ENCODE results near the gene ELMO3. TPM values are rescaled to one million over a fixed set of nuclear protein-coding genes. Genes with fewer than 3 reads are reported as not detected.

The ELMO3 gene
- total and polyA plus RNA-seq, 2 of the 13 experiments (the other 11 are each of a cell fraction or from before 2014, with no cell fraction given): 2.6 to 4.0 TPM

DNA sequence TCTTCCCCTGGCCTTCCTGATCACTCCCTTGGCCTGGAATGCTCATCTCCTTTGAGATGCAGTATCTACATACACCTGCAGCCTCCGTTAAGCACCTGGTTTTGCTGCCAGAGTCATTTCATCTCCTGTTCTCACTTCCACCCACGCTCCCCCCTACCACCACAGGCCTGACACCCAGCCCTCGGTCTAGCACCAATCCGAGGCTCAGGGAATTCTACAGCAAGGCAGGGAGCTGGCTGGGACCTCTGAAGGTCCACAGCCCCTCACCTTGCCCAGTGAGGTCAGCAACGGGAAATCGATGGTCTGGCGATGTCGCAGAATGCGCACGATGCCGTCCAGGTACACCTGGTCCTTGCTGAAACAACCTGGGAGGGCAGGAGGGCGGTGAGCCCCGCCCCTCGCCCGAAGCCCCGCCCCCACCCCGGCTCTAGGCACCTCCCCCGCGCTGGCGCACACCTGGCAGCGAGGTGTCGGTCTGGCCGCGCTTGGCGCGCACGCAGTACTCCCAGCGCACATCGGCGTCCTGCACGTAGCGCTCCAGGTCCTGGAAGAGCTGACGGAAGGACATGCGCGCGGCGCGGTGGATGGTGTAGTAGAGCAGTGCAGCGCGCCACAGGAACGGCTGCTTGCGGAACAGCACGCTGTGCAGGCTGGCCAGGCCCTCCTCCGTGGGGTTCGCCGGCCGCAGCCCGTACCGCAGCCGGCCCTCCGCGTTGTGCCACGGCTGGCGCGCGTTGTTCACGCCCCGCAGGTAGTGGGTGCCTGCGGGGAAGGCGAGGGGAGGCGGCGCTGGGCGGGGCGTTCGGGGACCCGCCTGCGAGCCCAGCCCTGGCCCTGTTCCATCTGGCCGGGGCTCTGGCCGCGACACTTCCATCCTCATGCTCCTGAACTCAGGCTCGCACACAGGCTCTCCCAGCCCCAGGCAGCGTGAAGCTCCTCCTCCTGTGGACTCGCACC lies 20.9 kb upstream of the ELMO3 start (continued):
- peak; percentile 67; the same call in 1 of the 2 replicates for TF ChIP-seq EEA1 (CRISPR knock-in tag; IDR thresholded peaks at IDR 0.05; ENCODE audit: borderline replicate concordance)
- TF ChIP-seq ZFP36L2 (CRISPR knock-in tag; IDR thresholded peaks at IDR 0.05): no peak
- TF ChIP-seq SMAD9 (CRISPR knock-in tag; IDR thresholded peaks at IDR 0.05): no peak
- TF ChIP-seq ZSCAN22 (CRISPR knock-in tag; IDR thresholded peaks at IDR 0.05): no peak
- TF ChIP-seq ELF4 (CRISPR knock-in tag; IDR thresholded peaks at IDR 0.05; ENCODE audit: borderline replicate concordance): no peak
- TF ChIP-seq, protein P1, sequence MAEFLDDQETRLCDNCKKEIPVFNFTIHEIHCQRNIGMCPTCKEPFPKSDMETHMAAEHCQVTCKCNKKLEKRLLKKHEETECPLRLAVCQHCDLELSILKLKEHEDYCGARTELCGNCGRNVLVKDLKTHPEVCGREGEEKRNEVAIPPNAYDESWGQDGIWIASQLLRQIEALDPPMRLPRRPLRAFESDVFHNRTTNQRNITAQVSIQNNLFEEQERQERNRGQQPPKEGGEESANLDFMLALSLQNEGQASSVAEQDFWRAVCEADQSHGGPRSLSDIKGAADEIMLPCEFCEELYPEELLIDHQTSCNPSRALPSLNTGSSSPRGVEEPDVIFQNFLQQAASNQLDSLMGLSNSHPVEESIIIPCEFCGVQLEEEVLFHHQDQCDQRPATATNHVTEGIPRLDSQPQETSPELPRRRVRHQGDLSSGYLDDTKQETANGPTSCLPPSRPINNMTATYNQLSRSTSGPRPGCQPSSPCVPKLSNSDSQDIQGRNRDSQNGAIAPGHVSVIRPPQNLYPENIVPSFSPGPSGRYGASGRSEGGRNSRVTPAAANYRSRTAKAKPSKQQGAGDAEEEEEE (CRISPR knock-in tag; IDR thresholded peaks at IDR 0.05; ENCODE audit: borderline replicate concordance): no peak
- 0 out of 2 replicates have a peak, but pooled peaks have one; percentile 42 for TF ChIP-seq ZNF12 (CRISPR knock-in tag; IDR thresholded peaks at IDR 0.05)
- TF ChIP-seq, protein P2, sequence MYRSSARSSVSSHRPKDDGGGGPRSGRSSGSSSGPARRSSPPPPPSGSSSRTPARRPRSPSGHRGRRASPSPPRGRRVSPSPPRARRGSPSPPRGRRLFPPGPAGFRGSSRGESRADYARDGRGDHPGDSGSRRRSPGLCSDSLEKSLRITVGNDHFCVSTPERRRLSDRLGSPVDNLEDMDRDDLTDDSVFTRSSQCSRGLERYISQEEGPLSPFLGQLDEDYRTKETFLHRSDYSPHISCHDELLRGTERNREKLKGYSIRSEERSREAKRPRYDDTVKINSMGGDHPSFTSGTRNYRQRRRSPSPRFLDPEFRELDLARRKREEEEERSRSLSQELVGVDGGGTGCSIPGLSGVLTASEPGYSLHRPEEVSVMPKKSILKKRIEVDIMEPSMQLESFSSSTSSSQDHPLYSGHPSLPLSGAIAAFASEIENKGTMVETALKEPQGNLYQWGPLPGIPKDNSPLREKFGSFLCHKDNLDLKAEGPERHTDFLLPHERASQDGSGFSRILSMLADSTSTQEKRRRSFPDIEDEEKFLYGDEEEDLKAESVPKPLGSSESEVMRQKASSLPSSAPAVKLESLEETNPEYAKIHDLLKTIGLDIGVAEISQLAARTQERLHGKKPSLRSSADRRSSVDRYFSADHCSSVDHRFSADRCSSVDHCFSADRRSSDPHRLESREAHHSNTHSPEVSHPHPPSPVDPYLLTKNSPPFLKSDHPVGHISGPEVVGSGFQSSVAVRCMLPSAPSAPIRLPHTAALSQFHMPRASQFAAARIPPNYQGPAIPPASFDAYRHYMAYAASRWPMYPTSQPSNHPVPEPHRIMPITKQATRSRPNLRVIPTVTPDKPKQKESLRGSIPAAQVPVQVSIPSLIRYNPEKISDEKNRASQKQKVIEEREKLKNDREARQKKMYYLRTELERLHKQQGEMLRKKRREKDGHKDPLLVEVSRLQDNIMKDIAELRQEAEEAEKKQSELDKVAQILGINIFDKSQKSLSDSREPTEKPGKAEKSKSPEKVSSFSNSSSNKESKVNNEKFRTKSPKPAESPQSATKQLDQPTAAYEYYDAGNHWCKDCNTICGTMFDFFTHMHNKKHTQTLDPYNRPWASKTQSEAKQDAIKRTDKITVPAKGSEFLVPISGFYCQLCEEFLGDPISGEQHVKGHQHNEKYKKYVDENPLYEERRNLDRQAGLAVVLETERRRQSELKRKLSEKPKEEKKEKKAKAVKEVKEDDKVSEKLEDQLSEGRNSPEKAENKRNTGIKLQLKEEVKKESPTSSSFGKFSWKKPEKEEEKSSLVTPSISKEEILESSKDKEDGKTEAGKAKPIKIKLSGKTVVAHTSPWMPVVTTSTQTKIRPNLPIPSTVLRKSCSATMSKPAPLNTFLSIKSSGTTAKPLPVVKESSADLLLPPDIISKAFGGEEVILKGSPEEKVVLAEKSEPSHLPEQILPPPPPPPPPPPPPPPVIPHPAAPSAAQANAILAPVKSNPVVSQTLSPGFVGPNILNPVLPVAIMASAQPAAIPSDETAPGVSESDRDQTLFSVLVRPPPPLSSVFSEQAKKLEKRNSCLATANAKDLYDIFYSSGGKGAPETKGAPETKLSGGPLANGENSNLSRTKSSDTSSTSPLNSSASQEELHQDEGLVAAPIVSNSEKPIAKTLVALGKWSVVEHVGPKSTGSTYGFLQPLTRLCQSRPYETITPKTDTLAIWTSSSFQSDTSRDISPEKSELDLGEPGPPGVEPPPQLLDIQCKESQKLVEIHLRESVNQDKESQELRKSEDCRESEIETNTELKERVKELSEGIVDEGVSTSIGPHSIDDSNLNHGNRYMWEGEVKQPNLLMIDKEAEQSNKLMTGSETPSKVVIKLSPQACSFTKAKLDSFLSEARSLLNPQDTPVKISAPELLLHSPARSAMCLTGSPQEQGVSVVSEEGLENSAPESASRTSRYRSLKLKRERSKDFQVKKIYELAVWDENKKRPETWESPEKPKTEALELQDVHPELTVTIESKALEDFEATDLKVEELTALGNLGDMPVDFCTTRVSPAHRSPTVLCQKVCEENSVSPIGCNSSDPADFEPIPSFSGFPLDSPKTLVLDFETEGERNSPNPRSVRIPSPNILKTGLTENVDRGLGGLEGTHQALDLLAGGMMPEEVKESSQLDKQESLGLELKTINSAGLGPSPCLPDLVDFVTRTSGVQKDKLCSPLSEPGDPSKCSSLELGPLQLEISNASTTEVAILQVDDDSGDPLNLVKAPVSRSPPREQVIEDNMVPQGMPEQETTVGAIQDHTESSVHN (CRISPR knock-in tag; IDR thresholded peaks at IDR 0.05): peak; percentile 41; the same call in 1 of the 2 replicates
- TF ChIP-seq ZFP62 (CRISPR knock-in tag; IDR thresholded peaks at IDR 0.05): no peak
- no peak for TF ChIP-seq JUNB (CRISPR knock-in tag; IDR thresholded peaks at IDR 0.05; ENCODE audit: borderline replicate concordance)
- TF ChIP-seq ZNF563 (CRISPR knock-in tag; IDR thresholded peaks at IDR 0.05): no peak
- TF ChIP-seq ZNF256 (CRISPR knock-in tag; conservative IDR thresholded peaks at IDR 0.05): no peak
- TF ChIP-seq ZNF644 (CRISPR knock-in tag; IDR thresholded peaks at IDR 0.05; ENCODE audit: low read depth): no peak
- TF ChIP-seq HNRNPL (IDR thresholded peaks at IDR 0.05; ENCODE audit: low read depth, low read length): no peak
- TF ChIP-seq HES4 (CRISPR knock-in tag; IDR thresholded peaks at IDR 0.05; ENCODE audit: borderline replicate concordance): no peak
- no peak for TF ChIP-seq BORCS8-MEF2B (CRISPR knock-in tag; IDR thresholded peaks at IDR 0.05)
- no peak for TF ChIP-seq REL (CRISPR knock-in tag; conservative IDR thresholded peaks at IDR 0.05)
- no peak for TF ChIP-seq ZSCAN9 (CRISPR knock-in tag; IDR thresholded peaks at IDR 0.05; ENCODE audit: borderline replicate concordance)
- TF ChIP-seq, protein P3, sequence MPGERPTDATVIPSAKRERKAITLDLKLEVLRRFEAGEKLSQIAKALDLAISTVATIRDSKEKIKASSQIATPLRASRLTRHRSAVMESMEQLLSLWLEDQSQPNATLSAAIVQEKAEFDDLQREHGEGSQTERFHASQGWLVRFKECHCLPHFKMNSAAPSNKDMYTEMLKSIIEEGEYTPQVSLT (CRISPR knock-in tag; IDR thresholded peaks at IDR 0.05; ENCODE audit: borderline replicate concordance, low read depth): no peak

Measured in HepG2 (cell line).